Ovary (tissue), 3 donors: Measurements from ENCODE around the gene CHRND.

Experiments
- EP300 ChIP-seq: sonication (generic); formaldehyde crosslinking; IDR thresholded peaks from one replicate; pipeline ENCODE4 v1.6.1; 2017; ENCODE audit warnings: antibody characterized with exemption
- POLR2A ChIP-seq: fragments of 450-650 bp; IDR thresholded peaks from one replicate; pipeline ENCODE4 v1.6.1; 2017; ENCODE audit warnings: antibody characterized with exemption, mild to moderate bottlenecking, moderate library complexity
- TF ChIP-seq, protein P1 (sequence below), 3 donors: fragments of 450-650 bp in 2 of 3; fragments of 200-600 bp in 1 of 3; IDR thresholded peaks; one replicate each; pipeline versions ENCODE4 v1.5.1 to v1.8.0; 2016 to 2022; ENCODE audit warnings: antibody characterized with exemption in 3 of 3, mild to moderate bottlenecking in 1 of 3
- donor health status: DM: no; HTN: no; CAD: no.

DNA sequence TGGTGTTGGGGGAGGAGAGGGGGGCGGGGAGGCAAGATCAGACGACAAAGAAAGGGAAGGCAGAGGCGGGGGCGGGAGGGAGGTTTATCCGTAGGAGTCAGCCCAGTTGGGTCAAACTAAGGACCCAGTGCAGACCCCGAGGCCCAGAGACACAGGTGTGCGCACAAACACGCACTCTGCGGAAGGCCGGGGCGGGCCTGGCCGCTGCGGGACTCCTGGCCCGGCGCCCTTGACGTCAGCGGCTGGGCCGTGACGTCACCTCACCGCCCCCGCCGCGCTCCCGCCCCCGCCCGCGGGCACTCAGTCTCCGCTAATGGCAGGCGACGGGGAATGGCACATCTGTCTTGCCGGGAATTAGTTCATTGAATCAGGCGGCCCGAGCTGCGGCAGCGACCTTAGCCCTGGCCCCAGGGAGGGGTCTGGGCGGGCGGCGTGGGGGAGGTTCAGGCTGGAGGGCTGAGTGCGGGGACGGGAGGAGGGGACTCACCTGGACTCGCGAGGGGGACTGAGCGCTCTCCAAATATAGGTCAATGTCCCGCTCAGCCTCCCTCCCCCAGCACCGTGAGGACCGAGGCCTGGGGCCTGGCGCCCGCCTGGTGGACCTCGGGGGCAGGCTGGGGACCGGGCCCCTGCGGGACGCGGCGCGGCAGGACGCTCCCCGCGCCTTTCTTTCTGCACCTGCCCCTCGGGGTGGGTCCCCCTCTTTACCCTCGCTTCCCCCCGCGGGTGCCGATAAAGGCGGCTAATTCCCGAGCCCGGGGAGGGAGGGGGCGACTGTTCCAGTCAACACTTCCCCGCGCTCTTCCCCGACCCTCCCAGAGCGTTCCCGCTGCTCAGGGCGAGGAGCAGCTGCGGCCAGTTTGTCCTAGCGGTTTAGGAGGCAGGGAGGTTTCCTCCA is 22.8 kb upstream of the CHRND start:
- TF ChIP-seq, protein P1, sequence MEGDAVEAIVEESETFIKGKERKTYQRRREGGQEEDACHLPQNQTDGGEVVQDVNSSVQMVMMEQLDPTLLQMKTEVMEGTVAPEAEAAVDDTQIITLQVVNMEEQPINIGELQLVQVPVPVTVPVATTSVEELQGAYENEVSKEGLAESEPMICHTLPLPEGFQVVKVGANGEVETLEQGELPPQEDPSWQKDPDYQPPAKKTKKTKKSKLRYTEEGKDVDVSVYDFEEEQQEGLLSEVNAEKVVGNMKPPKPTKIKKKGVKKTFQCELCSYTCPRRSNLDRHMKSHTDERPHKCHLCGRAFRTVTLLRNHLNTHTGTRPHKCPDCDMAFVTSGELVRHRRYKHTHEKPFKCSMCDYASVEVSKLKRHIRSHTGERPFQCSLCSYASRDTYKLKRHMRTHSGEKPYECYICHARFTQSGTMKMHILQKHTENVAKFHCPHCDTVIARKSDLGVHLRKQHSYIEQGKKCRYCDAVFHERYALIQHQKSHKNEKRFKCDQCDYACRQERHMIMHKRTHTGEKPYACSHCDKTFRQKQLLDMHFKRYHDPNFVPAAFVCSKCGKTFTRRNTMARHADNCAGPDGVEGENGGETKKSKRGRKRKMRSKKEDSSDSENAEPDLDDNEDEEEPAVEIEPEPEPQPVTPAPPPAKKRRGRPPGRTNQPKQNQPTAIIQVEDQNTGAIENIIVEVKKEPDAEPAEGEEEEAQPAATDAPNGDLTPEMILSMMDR (IDR thresholded peaks at IDR 0.05) = no peak
- peak; percentile 66 for TF ChIP-seq POLR2A
- peak; percentile 32 for TF ChIP-seq EP300
